HEK293 (cell line): ENCODE results near the gene MTCL3.

ENCODE experiments used
- ZNF510 ChIP-seq: fragments of 450-650 bp; formaldehyde crosslinking; IDR thresholded peaks from 2 replicates; pipeline ENCODE4 v1.5.1; 2018; ENCODE audit warnings: mild to moderate bottlenecking, missing genetic modification characterization, missing biosample characterization; ENCODE audit not compliant: insufficient replicate concordance
- ZNF830 ChIP-seq: fragments of 450-650 bp; IDR thresholded peaks from 2 replicates; pipeline ENCODE4 v1.5.0; 2018; ENCODE audit warnings: missing biosample characterization, missing genetic modification characterization, low read depth, mild to moderate bottlenecking, moderate library complexity
- ZSCAN16 ChIP-seq: fragments of 450-650 bp; formaldehyde crosslinking; IDR thresholded peaks from 2 replicates; pipeline ENCODE4 v1.5.1; 2016; ENCODE audit warnings: missing biosample characterization, missing genetic modification characterization
- TF ChIP-seq, protein P1 (sequence below): fragments of 450-650 bp; formaldehyde crosslinking; IDR thresholded peaks from 2 replicates; pipeline ENCODE4 v1.5.1; 2016; ENCODE audit warnings: missing biosample characterization, missing genetic modification characterization
- TF ChIP-seq, protein P2 (sequence below): fragments of 450-650 bp; formaldehyde crosslinking; IDR thresholded peaks from 2 replicates; pipeline ENCODE4 v1.5.1; 2016; ENCODE audit warnings: missing biosample characterization, missing genetic modification characterization

DNA sequence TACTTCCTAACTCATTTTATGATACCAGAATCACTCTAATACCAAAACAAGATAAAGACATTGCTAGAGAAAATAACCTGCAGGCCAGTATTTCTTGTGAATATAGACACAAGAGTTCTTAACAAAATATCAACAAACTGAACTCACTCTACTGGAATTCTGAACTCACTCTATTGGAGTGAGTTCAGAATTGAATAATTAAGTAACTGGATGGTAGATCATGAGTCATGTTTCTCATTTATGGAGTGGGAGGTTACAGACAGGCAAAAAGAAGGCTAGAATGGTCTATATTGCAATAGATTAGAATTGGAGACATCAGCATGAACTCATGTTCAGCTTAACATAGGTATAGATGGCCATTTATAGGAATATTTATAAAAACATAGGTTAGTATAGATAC lies 31.3 kb upstream of the MTCL3 start:
- TF ChIP-seq, protein P1, sequence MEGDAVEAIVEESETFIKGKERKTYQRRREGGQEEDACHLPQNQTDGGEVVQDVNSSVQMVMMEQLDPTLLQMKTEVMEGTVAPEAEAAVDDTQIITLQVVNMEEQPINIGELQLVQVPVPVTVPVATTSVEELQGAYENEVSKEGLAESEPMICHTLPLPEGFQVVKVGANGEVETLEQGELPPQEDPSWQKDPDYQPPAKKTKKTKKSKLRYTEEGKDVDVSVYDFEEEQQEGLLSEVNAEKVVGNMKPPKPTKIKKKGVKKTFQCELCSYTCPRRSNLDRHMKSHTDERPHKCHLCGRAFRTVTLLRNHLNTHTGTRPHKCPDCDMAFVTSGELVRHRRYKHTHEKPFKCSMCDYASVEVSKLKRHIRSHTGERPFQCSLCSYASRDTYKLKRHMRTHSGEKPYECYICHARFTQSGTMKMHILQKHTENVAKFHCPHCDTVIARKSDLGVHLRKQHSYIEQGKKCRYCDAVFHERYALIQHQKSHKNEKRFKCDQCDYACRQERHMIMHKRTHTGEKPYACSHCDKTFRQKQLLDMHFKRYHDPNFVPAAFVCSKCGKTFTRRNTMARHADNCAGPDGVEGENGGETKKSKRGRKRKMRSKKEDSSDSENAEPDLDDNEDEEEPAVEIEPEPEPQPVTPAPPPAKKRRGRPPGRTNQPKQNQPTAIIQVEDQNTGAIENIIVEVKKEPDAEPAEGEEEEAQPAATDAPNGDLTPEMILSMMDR (tag by site-specific recombination): no peak
- no peak for TF ChIP-seq ZSCAN16 (tag by site-specific recombination)
- no peak for TF ChIP-seq ZNF830 (tag by site-specific recombination)
- TF ChIP-seq, protein P2, sequence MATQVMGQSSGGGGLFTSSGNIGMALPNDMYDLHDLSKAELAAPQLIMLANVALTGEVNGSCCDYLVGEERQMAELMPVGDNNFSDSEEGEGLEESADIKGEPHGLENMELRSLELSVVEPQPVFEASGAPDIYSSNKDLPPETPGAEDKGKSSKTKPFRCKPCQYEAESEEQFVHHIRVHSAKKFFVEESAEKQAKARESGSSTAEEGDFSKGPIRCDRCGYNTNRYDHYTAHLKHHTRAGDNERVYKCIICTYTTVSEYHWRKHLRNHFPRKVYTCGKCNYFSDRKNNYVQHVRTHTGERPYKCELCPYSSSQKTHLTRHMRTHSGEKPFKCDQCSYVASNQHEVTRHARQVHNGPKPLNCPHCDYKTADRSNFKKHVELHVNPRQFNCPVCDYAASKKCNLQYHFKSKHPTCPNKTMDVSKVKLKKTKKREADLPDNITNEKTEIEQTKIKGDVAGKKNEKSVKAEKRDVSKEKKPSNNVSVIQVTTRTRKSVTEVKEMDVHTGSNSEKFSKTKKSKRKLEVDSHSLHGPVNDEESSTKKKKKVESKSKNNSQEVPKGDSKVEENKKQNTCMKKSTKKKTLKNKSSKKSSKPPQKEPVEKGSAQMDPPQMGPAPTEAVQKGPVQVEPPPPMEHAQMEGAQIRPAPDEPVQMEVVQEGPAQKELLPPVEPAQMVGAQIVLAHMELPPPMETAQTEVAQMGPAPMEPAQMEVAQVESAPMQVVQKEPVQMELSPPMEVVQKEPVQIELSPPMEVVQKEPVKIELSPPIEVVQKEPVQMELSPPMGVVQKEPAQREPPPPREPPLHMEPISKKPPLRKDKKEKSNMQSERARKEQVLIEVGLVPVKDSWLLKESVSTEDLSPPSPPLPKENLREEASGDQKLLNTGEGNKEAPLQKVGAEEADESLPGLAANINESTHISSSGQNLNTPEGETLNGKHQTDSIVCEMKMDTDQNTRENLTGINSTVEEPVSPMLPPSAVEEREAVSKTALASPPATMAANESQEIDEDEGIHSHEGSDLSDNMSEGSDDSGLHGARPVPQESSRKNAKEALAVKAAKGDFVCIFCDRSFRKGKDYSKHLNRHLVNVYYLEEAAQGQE (tag by site-specific recombination): no peak
- TF ChIP-seq ZNF510 (tag by site-specific recombination): no peak
